DND-41 (cell line): Measurements from ENCODE around the gene GPR179.

Experiments used
- ATAC-seq: fragments of 200-7000 bp; cut with Tn5 transposase; 3 replicates; pipeline ENCODE4 v1.9.1; 2021; ENCODE audit warnings: low read depth; ENCODE audit not compliant: insufficient read depth
- DNase-seq: peaks from one replicate; pipeline ENCODE4 v3.0.0-alpha.2; 2020
- H2AFZ ChIP-seq: 2 replicates; pipeline ENCODE4 v1.6.0; 2012; ENCODE audit warnings: low read depth, low read length
- H3K27ac ChIP-seq: 2 replicates; pipeline ENCODE4 v1.5.1; 2012; ENCODE audit warnings: low read length, inconsistent platforms
- H3K27me3 ChIP-seq: fragments of 200-600 bp; sonication (generic); 2 replicates; pipeline ENCODE4 v1.6.0; 2012; ENCODE audit warnings: low read length, mild to moderate bottlenecking, inconsistent platforms; ENCODE audit not compliant: insufficient read depth, poor library complexity
- H3K36me3 ChIP-seq: 2 replicates; pipeline ENCODE4 v1.5.1; 2012; ENCODE audit warnings: low read length, inconsistent platforms; ENCODE audit not compliant: insufficient read depth
- H3K4me1 ChIP-seq: 2 replicates; pipeline ENCODE4 v1.5.1; 2012; ENCODE audit warnings: mild to moderate bottlenecking, low read length; ENCODE audit not compliant: insufficient read depth
- H3K4me2 ChIP-seq: 2 replicates; pipeline ENCODE4 v1.6.0; 2012; ENCODE audit warnings: mild to moderate bottlenecking, moderate library complexity, low read length, inconsistent platforms; ENCODE audit not compliant: insufficient read depth
- H3K4me3 ChIP-seq, 2 experiments: fragments of 200-600 bp in 1 of 2; shearing (Covaris generic) in 1 of 2; 2 replicates each; pipeline ENCODE4 v1.5.1; 2012 to 2016; ENCODE audit warnings: inconsistent platforms in 2 of 2, low read length in 2 of 2, mild to moderate bottlenecking in 2 of 2, low read depth in 1 of 2, moderate library complexity in 1 of 2
- H3K79me2 ChIP-seq: 2 replicates; pipeline ENCODE4 v1.6.0; 2012; ENCODE audit warnings: low read length, inconsistent platforms; ENCODE audit not compliant: insufficient read depth
- H3K9ac ChIP-seq: 2 replicates; pipeline ENCODE4 v1.6.0; 2012; ENCODE audit warnings: low read depth, mild to moderate bottlenecking, inconsistent platforms, low read length, moderate library complexity
- H3K9me3 ChIP-seq: 2 replicates; pipeline ENCODE4 v1.5.1; 2012; ENCODE audit warnings: low read length, moderate library complexity, mild to moderate bottlenecking, inconsistent platforms; ENCODE audit not compliant: insufficient read depth, severe bottlenecking
- H4K20me1 ChIP-seq: 2 replicates; pipeline ENCODE4 v1.6.0; 2012; ENCODE audit warnings: low read length; ENCODE audit not compliant: insufficient read depth
- CTCF ChIP-seq: IDR thresholded peaks from 2 replicates; pipeline ENCODE4 v1.5.1; 2012; ENCODE audit warnings: borderline replicate concordance, low read length, moderate library complexity, mild to moderate bottlenecking; ENCODE audit not compliant: poor library complexity, severe bottlenecking; ENCODE audit errors: extremely low read depth
- EZH2 ChIP-seq: IDR thresholded peaks from 3 replicates; pipeline ENCODE4 v1.6.1; 2012; ENCODE audit warnings: borderline replicate concordance, low read depth, mild to moderate bottlenecking, moderate library complexity, low read length, inconsistent platforms; ENCODE audit not compliant: severe bottlenecking

The GPR179 gene

GRCh38 chr17:38324772-38325171 is 19.0 kb downstream of the GPR179 start:
- no peak overlapping the region for H3K4me3 ChIP-seq
- no peak overlapping the region for H2AFZ ChIP-seq
- H4K20me1 ChIP-seq: no peaks in the 10 kb centered on the region
- no peak overlapping the region for H3K4me2 ChIP-seq
- ATAC-seq (no peak), DNase-seq (no peak)
- H3K27me3 ChIP-seq: no peaks in the 10 kb centered on the region
- H3K9ac ChIP-seq: no peak overlapping the region
- no peak overlapping the region for H3K27ac ChIP-seq
- TF ChIP-seq CTCF (no peak), EZH2 (no peak)
- H3K9me3 ChIP-seq: no peaks in the 10 kb centered on the region
- no peaks in the 10 kb centered on the region for H3K4me1 ChIP-seq
- peaks cover 30% of the 10 kb centered on the region for H3K36me3 ChIP-seq
- no peaks in the 10 kb centered on the region for H3K79me2 ChIP-seq

GRCh38 chr17:38324141-38324697 is 19.5 kb downstream of the GPR179 start:
- H3K36me3 ChIP-seq: peaks cover 34% of the 10 kb centered on the region
- no peak for ATAC-seq
- H3K4me1 ChIP-seq: no peaks in the 10 kb centered on the region
- no peak for DNase-seq
- no peak overlapping the region for H2AFZ ChIP-seq
- no peak overlapping the region for H3K27ac ChIP-seq
- H4K20me1 ChIP-seq: no peaks in the 10 kb centered on the region
- H3K4me3 ChIP-seq: no peak overlapping the region
- H3K9ac ChIP-seq: no peak overlapping the region
- H3K9me3 ChIP-seq: no peaks in the 10 kb centered on the region
- TF ChIP-seq CTCF (no peak), EZH2 (no peak)
- no peaks in the 10 kb centered on the region for H3K79me2 ChIP-seq
- H3K27me3 ChIP-seq: no peaks in the 10 kb centered on the region
- H3K4me2 ChIP-seq: no peak overlapping the region

- no peak for ATAC-seq
- H3K27ac ChIP-seq: no peak overlapping the region
These were observed 20.9 kb downstream of the GPR179 start for GRCh38 chr17:38322897-38323296.

More at GRCh38 chr17:38322897-38323296, 20.9 kb downstream of the GPR179 start:
- TF ChIP-seq CTCF (no peak), EZH2 (no peak)
- H3K27me3 ChIP-seq: no peaks in the 10 kb centered on the region
- no peaks in the 10 kb centered on the region for H4K20me1 ChIP-seq
- no peak overlapping the region for H3K4me2 ChIP-seq
- no peaks in the 10 kb centered on the region for H3K4me1 ChIP-seq
- no peak for DNase-seq
- no peak overlapping the region for H3K4me3 ChIP-seq
- H3K79me2 ChIP-seq: no peaks in the 10 kb centered on the region
- no peaks in the 10 kb centered on the region for H3K9me3 ChIP-seq
- H3K9ac ChIP-seq: no peak overlapping the region
- peaks cover 35% of the 10 kb centered on the region for H3K36me3 ChIP-seq
- no peak overlapping the region for H2AFZ ChIP-seq
